NCI-H82 treated with DMSO at 0.1 percent for 48 hours (cell line): ENCODE results near the gene RD3L.
"Not testable (repeated sequence)": the region's sequence is repeated elsewhere in the genome, so short reads cannot be mapped to it uniquely, and the experiment has no call there.

Source experiments
- DNase-seq: peaks from one replicate; lab custom pipeline; 2025; ENCODE audit not compliant: unreplicated experiment; lab: John Stamatoyannopoulos, UW

RD3L gene

DNA sequence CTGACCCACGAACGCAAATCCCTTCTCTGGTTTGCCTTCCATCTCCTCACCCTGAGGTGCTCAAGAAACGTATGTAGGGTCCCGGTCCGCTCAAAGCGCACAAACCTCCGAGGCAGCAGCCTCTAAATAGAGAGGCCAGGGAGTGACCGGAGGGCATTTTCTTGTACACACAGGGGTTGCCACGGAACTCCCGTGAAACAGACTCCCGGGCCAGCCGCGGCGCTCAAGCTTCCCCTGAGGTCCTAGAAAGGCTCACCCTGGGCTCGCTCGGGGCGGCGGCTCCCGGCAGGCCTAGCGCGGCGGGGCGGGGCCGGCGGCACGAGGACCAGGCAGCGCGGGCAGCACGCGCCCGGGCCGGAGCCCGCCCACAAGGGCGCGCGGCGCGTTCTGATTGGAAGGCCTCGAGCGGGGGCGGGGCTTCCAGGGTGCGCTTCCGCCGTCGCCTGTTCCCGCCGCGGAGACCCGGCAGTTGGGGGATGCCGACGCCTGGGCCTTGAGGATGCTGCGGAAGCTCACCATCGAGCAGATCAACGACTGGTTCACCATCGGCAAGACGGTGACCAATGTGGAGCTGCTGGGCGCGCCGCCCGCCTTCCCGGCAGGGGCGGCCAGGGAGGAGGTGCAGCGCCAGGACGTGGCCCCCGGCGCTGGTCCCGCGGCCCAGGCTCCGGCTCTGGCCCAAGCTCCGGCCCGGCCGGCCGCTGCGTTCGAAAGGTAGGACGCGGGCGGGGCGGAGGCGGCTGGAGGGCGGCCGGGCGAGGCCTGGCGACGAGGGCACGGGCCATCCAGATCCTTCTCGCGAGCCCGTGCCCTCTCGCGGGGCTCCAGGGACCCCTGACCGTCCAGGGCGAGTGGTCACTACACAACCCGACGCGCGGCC, 14.1 kb downstream of the RD3L start, which contains the start of gene TDRD9:
TSS of gene TDRD9 (plus strand) at position 446 of the 880 bp plus-strand sequence. CDS start at position 500, 54 bp downstream.
- DNase-seq = no peak

- DNase-seq = no peak
These were observed 14.8 kb downstream of the RD3L start for GRCh38 chr14:103927566-103927965.

DNA sequence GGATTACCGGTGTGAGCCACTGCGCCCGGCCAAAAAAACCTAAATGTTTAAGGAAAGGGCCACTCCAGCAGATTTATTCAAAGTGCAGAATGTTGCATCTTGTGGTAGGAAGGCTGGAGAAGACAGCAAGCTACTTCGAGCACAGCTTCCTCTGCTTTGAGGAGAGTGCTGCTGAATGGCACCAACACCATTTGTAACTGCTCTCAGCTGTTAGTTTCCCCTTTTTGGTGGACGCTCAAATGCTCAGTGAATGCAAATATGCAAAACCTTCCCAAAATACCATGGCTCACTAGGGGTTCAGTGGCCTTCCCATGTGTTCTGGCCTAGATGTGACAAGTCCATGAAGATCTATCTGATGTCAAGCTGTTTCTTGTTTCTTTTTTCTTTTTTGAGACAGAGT, 17.0 kb downstream of the RD3L start:
- DNase-seq = no peak

- no peak for DNase-seq
These were observed 18.5 kb downstream of the RD3L start for GRCh38 chr14:103923863-103924262.

- not testable (repeated sequence) for DNase-seq
These were observed 20.5 kb downstream of the RD3L start for GRCh38 chr14:103921855-103922200.

GRCh38 chr14:103920981-103921854, 21.1 kb downstream of the RD3L start:
- peak; percentile 64 for DNase-seq

DNA sequence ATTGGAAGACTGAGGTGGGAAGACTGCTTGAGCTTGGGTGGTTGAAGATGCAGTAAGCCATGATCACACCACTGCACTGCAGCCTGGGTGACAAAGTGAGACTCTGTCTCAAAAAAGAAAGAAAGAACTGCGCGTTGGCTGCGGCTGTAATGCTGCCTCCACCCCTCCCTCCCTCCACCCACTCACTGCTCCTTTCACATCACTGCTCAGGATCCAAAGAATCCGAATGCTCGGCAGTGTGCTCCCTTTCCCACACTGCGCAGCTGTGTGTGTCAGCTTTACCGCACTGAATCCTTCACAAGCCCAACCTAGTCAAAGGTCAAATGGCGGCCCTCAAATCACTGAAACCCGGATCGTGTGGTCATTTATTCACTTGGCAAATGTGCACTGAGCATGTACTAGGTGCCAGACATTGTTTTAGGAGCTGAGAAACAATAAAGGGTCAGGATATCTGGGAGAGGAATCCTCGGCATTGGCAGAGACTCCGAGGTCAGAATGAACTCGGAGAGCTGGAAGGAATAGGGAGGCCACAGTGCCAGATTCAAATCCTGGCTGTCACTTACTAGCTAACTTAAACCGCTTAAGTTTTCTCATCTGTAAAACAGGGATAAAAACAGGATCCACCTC, 25.6 kb downstream of the RD3L start:
- no peak for DNase-seq

GRCh38 chr14:103915616-103916015, 26.7 kb downstream of the RD3L start:
- DNase-seq = no peak

GRCh38 chr14:103910984-103911383, 31.3 kb downstream of the RD3L start:
- DNase-seq = no peak

- DNase-seq = peak; percentile 10
These were observed 31.9 kb downstream of the RD3L start for GRCh38 chr14:103910262-103910935.

- DNase-seq = no peak
These were observed 32.6 kb downstream of the RD3L start for GRCh38 chr14:103909531-103910261.

GRCh38 chr14:103908580-103908979, 33.7 kb downstream of the RD3L start:
- no peak for DNase-seq

- no peak for DNase-seq
These were observed 36.4 kb downstream of the RD3L start for GRCh38 chr14:103905842-103906456.

DNA sequence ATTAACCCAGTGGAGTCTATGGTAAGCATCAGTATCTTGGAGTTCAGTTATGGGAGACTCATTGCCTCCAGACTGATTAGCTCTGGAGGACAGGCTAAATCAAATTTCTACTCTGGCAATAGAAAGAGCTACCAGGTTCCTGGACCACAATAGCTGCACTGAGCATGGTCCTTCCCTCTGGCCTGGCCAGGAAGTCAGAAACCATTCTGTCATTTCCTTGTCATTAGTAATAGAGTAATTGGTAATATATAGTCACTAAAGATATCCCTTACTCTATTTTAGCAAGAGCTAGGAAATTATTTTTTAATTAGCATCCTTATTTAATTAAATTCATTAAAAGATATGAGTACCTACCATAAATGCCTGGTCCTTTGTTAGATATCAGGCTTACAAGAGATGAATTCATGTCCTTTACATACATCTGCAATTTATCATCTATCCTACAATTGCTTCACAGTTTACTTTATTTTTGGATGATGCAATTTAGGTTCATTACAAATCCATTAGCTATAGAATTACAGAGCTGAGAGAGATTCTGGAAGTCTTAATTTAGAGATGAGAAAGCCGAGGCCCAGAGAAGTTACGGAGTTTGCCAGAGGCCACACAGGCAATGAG, 37.7 kb downstream of the RD3L start:
- DNase-seq = no peak

DNA sequence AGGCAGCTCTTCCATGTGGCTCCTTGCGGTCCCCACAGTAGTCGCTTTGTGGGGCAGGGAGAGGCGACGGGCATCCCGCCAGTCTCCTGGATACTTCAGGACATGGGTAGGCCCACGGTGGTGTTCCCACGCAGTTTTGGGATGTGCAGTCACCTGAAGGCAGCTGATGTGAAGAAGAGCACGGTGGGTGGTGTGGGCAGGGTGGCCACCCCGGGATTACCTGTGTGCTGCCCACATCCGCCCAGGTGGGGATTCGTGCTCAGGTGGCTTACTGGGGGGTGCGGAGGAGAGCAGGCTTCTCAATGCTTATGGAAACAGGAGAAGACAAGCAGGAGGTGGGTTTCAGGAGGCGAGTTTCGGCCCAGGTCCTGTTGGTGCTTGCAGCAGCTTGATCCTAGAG, 42.5 kb downstream of the RD3L start:
- DNase-seq = no peak

- no peak for DNase-seq
These were observed 43.0 kb downstream of the RD3L start for GRCh38 chr14:103899316-103899715.

- no peak for DNase-seq
These were observed 43.6 kb downstream of the RD3L start for GRCh38 chr14:103898711-103899110.

DNA sequence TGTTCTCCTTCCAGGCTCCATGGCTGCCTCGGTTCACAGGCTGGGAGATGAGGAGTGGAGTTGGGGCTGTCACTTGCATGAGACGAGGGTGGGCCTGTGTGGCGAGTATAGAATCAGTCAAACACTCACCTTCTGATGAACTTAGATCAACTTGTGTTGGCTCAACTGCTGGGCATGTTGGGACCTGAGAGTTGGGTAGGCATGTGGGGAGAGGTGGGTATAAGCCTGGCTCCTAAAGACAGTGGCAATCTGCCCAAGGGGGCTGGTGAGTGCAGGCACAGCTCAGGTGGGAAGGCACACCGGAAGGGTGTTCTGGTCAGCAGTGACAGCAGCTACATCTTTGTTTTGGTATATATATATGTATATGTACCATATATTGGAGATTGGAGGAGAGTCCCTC, 44.1 kb downstream of the RD3L start:
- no peak for DNase-seq
